DOHH2 (cell line): ENCODE results near the gene RASA3.

Experiments used
- H3F3A ChIP-seq: fragments of 200-600 bp; sonication (generic), shearing (Covaris generic); 2 replicates; pipeline ENCODE4 v1.6.0; 2016; ENCODE audit warnings: antibody characterized with exemption, mild to moderate bottlenecking; ENCODE audit not compliant: control insufficient read depth, insufficient read depth
- H3K27ac ChIP-seq: fragments of 200-600 bp; sonication (generic); 2 replicates; pipeline ENCODE4 v1.5.1; 2014; ENCODE audit warnings: low read depth, mild to moderate bottlenecking, low read length, moderate library complexity
- H3K27me3 ChIP-seq: fragments of 200-600 bp; sonication (generic); 2 replicates; pipeline ENCODE4 v1.6.1; 2014; ENCODE audit warnings: mild to moderate bottlenecking, low read length, mixed read lengths; ENCODE audit not compliant: control insufficient read depth
- H3K36me3 ChIP-seq: fragments of 200-600 bp; sonication (generic); 2 replicates; pipeline ENCODE4 v1.6.1; 2014; ENCODE audit warnings: mild to moderate bottlenecking, low read length, moderate library complexity, mixed read lengths; ENCODE audit not compliant: control insufficient read depth
- H3K4me1 ChIP-seq: fragments of 200-600 bp; sonication (generic); 2 replicates; pipeline ENCODE4 v1.6.1; 2014; ENCODE audit warnings: mild to moderate bottlenecking, low read length, mixed read lengths; ENCODE audit not compliant: control insufficient read depth
- H3K4me2 ChIP-seq: fragments of 200-600 bp; sonication (generic); 2 replicates; pipeline ENCODE4 v1.6.0; 2014; ENCODE audit warnings: mild to moderate bottlenecking, low read length, moderate library complexity
- H3K4me3 ChIP-seq: fragments of 200-600 bp; sonication (generic); 2 replicates; pipeline ENCODE4 v1.5.1; 2014; ENCODE audit warnings: mild to moderate bottlenecking, low read length, mixed read lengths
- H3K79me2 ChIP-seq: fragments of 200-600 bp; sonication (generic); 2 replicates; pipeline ENCODE4 v1.6.1; 2014; ENCODE audit warnings: mild to moderate bottlenecking, low read length, mixed read lengths; ENCODE audit not compliant: control insufficient read depth
- H3K9me2 ChIP-seq: fragments of 200-600 bp; sonication (generic); replicated peaks from 2 replicates; pipeline ENCODE4 v1.6.1; 2014; ENCODE audit warnings: mild to moderate bottlenecking, low read length, mixed read lengths; ENCODE audit not compliant: control insufficient read depth
- H3K9me3 ChIP-seq: fragments of 200-600 bp; sonication (generic); 2 replicates; pipeline ENCODE4 v1.6.1; 2014; ENCODE audit warnings: antibody characterized with exemption, low read length, mixed read lengths; ENCODE audit not compliant: control insufficient read depth, insufficient read depth
- H4K20me1 ChIP-seq: fragments of 200-600 bp; sonication (generic); 2 replicates; pipeline ENCODE4 v1.6.0; 2014; ENCODE audit warnings: low read depth, mild to moderate bottlenecking, antibody characterized with exemption, low read length, moderate library complexity; ENCODE audit not compliant: control insufficient read depth, insufficient read depth
- CTCF ChIP-seq: fragments of 200-600 bp; sonication (generic); IDR thresholded peaks from one replicate; pipeline ENCODE4 v1.5.1; 2014; ENCODE audit warnings: antibody characterized with exemption, mild to moderate bottlenecking, low read depth, low read length; ENCODE audit not compliant: poor library complexity, severe bottlenecking
- EZH2phosphoT487 ChIP-seq: fragments of 200-600 bp; sonication (generic); IDR thresholded peaks from 2 replicates; pipeline ENCODE4 v1.6.1; 2017; ENCODE audit warnings: borderline replicate concordance, mild to moderate bottlenecking, antibody characterized with exemption, low read length, moderate library complexity, mixed read lengths

RASA3 gene

GRCh38 chr13:113935001-113935844, 197.2 kb downstream of the RASA3 start:
- H3K9me3 ChIP-seq: no peaks in the 10 kb centered on the region
- H3F3A ChIP-seq: no peaks in the 10 kb centered on the region
- no peaks in the 10 kb centered on the region for H4K20me1 ChIP-seq
- H3K9me2 ChIP-seq: no peaks in the 10 kb centered on the region
- no peaks in the 10 kb centered on the region for H3K36me3 ChIP-seq
- no peaks in the 10 kb centered on the region for H3K27me3 ChIP-seq
- no peaks in the 10 kb centered on the region for H3K79me2 ChIP-seq
- TF ChIP-seq EZH2phosphoT487 (no peak), CTCF (no peak)
- H3K4me2 ChIP-seq: no peak overlapping the region
- no peak overlapping the region for H3K4me3 ChIP-seq
- H3K4me1 ChIP-seq: no peaks in the 10 kb centered on the region
- no peak overlapping the region for H3K27ac ChIP-seq

DNA sequence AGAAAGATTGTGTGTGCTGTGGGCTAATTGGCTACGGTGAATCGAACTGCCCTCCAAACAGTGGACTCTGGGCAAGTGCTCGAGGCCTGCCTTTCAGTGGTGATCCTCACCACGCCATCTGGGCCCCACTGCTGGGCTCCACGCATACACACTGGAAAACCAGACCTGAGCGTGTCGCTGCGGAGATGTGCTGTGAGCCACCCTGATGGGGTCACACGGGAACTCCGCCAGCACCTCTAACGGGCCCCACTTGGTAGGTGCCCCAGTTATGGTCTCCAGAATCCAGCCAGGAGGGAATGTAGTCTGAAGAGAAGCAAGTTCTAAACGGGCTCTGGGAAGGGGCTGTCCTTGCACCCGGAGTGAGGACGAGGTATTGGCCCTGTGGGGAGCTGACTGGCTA, 197.8 kb downstream of the RASA3 start:
- Histone ChIP-seq H3K9me2 (no peaks in the 10 kb centered on the region), H3K9me3 (no peaks in the 10 kb centered on the region), H3K79me2 (no peaks in the 10 kb centered on the region), H3K36me3 (no peaks in the 10 kb centered on the region), H3K27me3 (no peaks in the 10 kb centered on the region), H3K27ac (no peak overlapping the region), H3F3A (no peaks in the 10 kb centered on the region), H3K4me2 (no peak overlapping the region), H3K4me1 (no peaks in the 10 kb centered on the region), H3K4me3 (no peak overlapping the region), H4K20me1 (no peaks in the 10 kb centered on the region)
- TF ChIP-seq CTCF: no peak
- no peak for TF ChIP-seq EZH2phosphoT487

DNA sequence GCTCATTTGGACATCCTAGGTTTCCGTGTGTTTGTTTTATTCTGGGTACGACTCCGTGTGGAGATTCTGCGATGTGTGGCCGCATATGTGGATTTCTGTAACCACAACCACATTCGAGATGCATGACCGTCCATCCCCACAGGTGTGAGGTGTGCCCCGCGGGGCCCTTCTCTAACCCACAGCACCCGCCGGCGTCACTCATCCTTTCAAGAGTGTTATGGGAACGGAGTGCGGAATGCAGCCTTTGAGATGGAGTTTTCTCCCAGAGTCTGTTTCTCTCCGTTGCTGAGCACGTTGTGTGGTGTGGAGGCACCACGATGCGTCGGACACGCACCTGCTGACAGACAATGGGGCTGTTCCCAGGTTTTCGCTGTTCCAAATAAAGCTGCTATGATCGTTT, 198.5 kb downstream of the RASA3 start:
- Histone ChIP-seq H3K79me2 (no peaks in the 10 kb centered on the region), H3K9me2 (no peaks in the 10 kb centered on the region), H3K27me3 (no peaks in the 10 kb centered on the region), H3F3A (no peaks in the 10 kb centered on the region), H3K4me3 (no peak overlapping the region), H4K20me1 (no peaks in the 10 kb centered on the region), H3K4me2 (no peak overlapping the region), H3K27ac (no peak overlapping the region), H3K4me1 (no peaks in the 10 kb centered on the region), H3K36me3 (no peaks in the 10 kb centered on the region), H3K9me3 (no peaks in the 10 kb centered on the region)
- TF ChIP-seq EZH2phosphoT487 (no peak), CTCF (no peak)
